ENCODE results near the gene FBXL3.

Gene FBXL3

GRCh38 chr13:77062097-77062496, 35.1 kb upstream of the FBXL3 start:
- Histone ChIP-seq H3K27me3 (replicated peaks; ENCODE audit: insufficient read depth, low read length) (no peaks in the 10 kb centered on the region), H3K4me2 (ENCODE audit: low read depth, low read length) (no peak overlapping the region), H3K4me3 (ENCODE audit: low read length) (no peak overlapping the region), H3K4me1 (ENCODE audit: low read length) (no peaks in the 10 kb centered on the region), H3K79me2 (ENCODE audit: low read length) (no peaks in the 10 kb centered on the region), H3K9ac (ENCODE audit: low read length) (no peak overlapping the region), H3K9me3 (replicated peaks; ENCODE audit: insufficient read depth, low read length) (no peaks in the 10 kb centered on the region), H3K9me2 (replicated peaks; ENCODE audit: insufficient read depth, low read length) (no peaks in the 10 kb centered on the region), H3K36me3 (replicated peaks; ENCODE audit: insufficient read depth, low read length) (peaks cover 12% of the 10 kb centered on the region; the same call in 1 of the 2 replicates), H3K27ac (ENCODE audit: low read length) (no peak overlapping the region), H3F3A (ENCODE audit: insufficient read depth, low read length) (no peaks in the 10 kb centered on the region), H2AFZ (ENCODE audit: low read length) (no peak overlapping the region), H4K20me1 (ENCODE audit: insufficient read depth, low read length) (no peaks in the 10 kb centered on the region)
- DNase-seq = no peak
- TF ChIP-seq CTCF (IDR thresholded peaks at IDR 0.05; ENCODE audit: low read length) (no peak), EZH2phosphoT487 (IDR thresholded peaks at IDR 0.05; ENCODE audit: low read length) (no peak)

GRCh38 chr13:77061362-77061761, 34.4 kb upstream of the FBXL3 start:
- TF ChIP-seq EZH2phosphoT487 (IDR thresholded peaks at IDR 0.05; ENCODE audit: low read length) = no peak
- TF ChIP-seq EZH2 (optimal IDR thresholded peaks at IDR 0.05; ENCODE audit: low read depth, low read length) = no peak
- TF ChIP-seq CTCF (IDR thresholded peaks at IDR 0.05; ENCODE audit: low read length) = no peak
- Histone ChIP-seq H3K36me3 (replicated peaks; ENCODE audit: insufficient read depth, low read length) (peaks cover 12% of the 10 kb centered on the region; the same call in 1 of the 2 replicates), H3K4me3 (ENCODE audit: low read length) (no peak overlapping the region), H3K9me3 (replicated peaks; ENCODE audit: insufficient read depth, low read length) (no peaks in the 10 kb centered on the region), H3K27ac (ENCODE audit: low read length) (no peak overlapping the region), H3F3A (ENCODE audit: insufficient read depth, low read length) (no peaks in the 10 kb centered on the region), H3K4me1 (ENCODE audit: low read length) (no peaks in the 10 kb centered on the region), H4K20me1 (ENCODE audit: insufficient read depth, low read length) (no peaks in the 10 kb centered on the region), H2AFZ (ENCODE audit: low read length) (no peak overlapping the region), H3K4me2 (ENCODE audit: low read depth, low read length) (no peak overlapping the region), H3K79me2 (ENCODE audit: low read length) (no peaks in the 10 kb centered on the region), H3K9me2 (replicated peaks; ENCODE audit: insufficient read depth, low read length) (no peaks in the 10 kb centered on the region), H3K27me3 (replicated peaks; ENCODE audit: insufficient read depth, low read length) (no peaks in the 10 kb centered on the region), H3K9ac (ENCODE audit: low read length) (no peak overlapping the region)
- no peak for DNase-seq

- H3K27me3 ChIP-seq (replicated peaks; ENCODE audit: insufficient read depth, low read length) = no peaks in the 10 kb centered on the region
These were observed 29.9 kb upstream of the FBXL3 start for GRCh38 chr13:77056886-77057285.

More at GRCh38 chr13:77056886-77057285, 29.9 kb upstream of the FBXL3 start:
- Histone ChIP-seq H3K4me2 (ENCODE audit: low read depth, low read length) (no peak overlapping the region), H3K9me2 (replicated peaks; ENCODE audit: insufficient read depth, low read length) (no peaks in the 10 kb centered on the region), H3K9me3 (replicated peaks; ENCODE audit: insufficient read depth, low read length) (no peaks in the 10 kb centered on the region), H4K20me1 (ENCODE audit: insufficient read depth, low read length) (no peaks in the 10 kb centered on the region), H3K36me3 (replicated peaks; ENCODE audit: insufficient read depth, low read length) (0 out of 2 replicates have a peak, but pooled peaks cover 13% of the 10 kb centered on the region), H3K9ac (ENCODE audit: low read length) (no peak overlapping the region), H3K79me2 (ENCODE audit: low read length) (no peaks in the 10 kb centered on the region), H3K4me1 (ENCODE audit: low read length) (no peaks in the 10 kb centered on the region), H3K4me3 (ENCODE audit: low read length) (no peak overlapping the region), H2AFZ (ENCODE audit: low read length) (no peak overlapping the region), H3K27ac (ENCODE audit: low read length) (no peak overlapping the region), H3F3A (ENCODE audit: insufficient read depth, low read length) (no peaks in the 10 kb centered on the region)
- DNase-seq = no peak
- TF ChIP-seq EZH2 (optimal IDR thresholded peaks at IDR 0.05; ENCODE audit: low read depth, low read length) = no peak
- TF ChIP-seq EZH2phosphoT487 (IDR thresholded peaks at IDR 0.05; ENCODE audit: low read length) = no peak
- TF ChIP-seq CTCF (IDR thresholded peaks at IDR 0.05; ENCODE audit: low read length) = no peak

Data from MM.1S (cell line).